Smooth muscle cell of the brain vasculature (primary cell): ENCODE measurements around the gene SIPA1L3.

Source experiments
- DNase-seq: peaks from one replicate; pipeline ENCODE4 v3.0.0-alpha.2; 2012; ENCODE audit warnings: low read depth, low spot score

The SIPA1L3 gene

DNA sequence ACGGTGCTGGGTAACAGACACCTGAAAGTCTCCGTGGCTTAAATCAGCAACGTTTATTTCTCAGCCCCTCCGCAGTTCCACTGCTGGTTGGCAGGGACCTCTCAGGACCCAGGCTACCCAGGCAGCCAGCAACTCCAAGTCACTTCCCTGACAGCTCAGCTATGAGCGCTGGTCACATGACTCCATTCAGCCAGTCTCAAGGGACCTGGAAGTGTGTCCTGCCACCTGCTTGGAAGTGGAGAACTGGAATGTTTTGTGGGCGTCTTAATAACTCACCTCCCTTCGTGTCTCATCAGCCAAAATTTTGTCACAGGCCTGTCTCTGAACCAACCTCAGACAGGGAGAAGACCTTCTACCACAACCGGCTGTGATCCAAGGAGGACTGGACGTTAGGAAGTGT is 244.2 kb downstream of the SIPA1L3 start:
- DNase-seq: no peak

DNA sequence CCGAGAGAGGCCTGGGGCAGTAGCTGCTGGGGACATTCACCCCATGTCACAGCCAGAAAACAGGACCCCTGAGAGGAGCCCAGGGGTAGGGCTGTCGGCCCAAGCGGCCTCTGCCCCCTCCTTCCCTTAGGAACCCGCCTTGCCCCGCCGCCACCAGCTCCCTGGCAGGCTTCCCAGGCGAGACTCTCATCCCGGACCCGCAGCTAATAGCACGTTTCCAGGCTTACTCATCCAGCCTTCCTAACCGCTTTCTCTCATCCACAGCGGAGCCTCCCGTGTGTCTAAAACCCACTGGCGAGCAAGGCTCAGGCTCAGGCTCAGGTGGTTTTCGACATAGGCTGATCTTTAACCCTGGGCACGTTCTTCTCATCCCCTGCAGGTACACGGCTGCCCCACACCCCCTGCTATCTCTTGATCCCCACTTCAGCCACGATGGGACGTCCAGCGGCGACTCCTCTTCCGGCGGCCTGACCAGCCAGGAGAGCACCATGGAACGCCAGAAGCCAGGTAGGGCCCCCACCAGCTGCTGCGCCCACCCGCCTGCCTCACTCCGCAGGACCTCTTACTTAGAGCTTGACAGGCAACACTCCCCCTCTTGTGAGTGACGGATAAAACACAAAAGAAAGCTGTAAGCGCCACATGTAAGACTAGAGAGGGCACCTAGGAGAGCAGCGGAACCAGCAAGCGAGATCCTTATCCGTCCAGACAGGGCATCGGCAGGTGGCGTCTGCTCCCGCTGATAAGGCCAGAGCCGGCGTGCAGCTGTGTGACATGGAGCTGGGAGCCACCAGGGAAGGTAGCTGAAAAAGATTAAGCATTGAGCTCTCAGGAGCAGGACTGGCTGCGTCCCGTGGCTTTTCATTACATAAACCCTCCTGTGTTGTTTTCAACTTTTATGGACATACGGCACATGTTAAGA is 245.7 kb downstream of the SIPA1L3 start:
- DNase-seq: no peak

- DNase-seq: no peak
These were observed 248.4 kb downstream of the SIPA1L3 start for GRCh38 chr19:38155453-38155852.

DNA sequence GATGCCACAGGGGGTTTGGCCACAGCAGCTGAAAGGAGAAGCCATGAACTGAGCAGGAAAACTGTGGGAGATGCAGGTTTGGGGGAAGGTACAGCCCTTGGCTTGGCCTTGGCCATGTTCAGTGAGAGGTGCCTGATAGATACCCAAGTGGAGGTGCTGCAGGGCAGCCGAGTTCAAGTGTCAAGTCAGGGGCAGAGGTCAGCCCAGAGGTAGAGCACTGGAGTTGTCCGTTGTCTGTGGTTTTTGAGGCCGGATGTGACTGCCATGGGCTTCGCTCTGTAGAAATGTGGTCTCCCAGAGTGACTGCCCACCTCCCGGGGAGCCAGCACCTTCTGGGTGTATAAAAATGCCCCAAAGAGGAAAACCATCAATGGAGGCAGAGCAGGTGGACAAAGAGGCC is 251.7 kb downstream of the SIPA1L3 start:
- DNase-seq: no peak

DNA sequence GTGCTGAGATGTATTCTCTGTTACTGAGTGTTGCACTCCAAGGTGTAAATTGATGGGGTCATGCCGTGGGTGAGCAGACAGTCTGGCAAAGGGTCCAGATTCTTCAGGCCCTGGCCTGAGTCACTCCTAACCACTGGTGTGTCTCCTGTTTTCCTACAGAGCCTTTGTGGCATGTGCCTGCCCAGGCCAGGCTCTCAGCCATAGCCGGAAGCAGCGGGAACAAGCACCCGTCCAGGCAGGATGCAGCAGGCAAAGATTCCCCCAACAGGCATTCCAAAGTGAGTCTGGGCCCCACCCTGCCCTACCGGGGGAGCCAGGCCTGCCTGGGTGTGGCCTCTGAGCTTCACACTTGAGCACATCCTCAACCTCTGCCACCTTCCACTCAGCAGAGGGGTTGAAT is 255.1 kb downstream of the SIPA1L3 start:
- DNase-seq: no peak

DNA sequence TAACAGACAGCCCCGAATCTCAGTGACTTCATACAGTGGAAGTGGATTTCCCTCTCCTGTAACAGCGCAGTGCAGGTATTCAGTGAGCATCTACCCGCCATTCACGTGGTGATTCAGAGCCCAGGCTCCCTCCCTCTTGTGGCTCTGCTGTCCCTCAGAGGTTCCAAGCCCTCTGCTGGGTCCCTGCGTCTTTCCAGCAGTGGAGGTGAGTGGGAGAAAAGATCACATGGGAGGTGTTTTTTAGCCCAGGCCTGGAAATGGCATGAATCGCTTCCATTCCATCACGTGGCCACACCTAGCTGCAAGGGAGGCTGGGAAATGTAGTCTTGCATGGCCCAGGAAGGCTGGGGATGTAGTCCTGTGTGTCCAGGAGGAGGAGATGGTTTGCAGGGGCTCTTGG is 255.6 kb downstream of the SIPA1L3 start:
- no peak for DNase-seq

GRCh38 chr19:38163419-38164290 is 256.6 kb downstream of the SIPA1L3 start:
- no peak for DNase-seq

GRCh38 chr19:38164526-38164925 is 257.5 kb downstream of the SIPA1L3 start:
- no peak for DNase-seq

- no peak for DNase-seq
These were observed 258.3 kb downstream of the SIPA1L3 start for GRCh38 chr19:38165335-38165734.

- no peak for DNase-seq
These were observed 261.6 kb downstream of the SIPA1L3 start for GRCh38 chr19:38168637-38169036.

- DNase-seq: no peak
These were observed 263.3 kb downstream of the SIPA1L3 start for GRCh38 chr19:38170334-38170733.

GRCh38 chr19:38172001-38172400 is 265.0 kb downstream of the SIPA1L3 start:
- no peak for DNase-seq

DNA sequence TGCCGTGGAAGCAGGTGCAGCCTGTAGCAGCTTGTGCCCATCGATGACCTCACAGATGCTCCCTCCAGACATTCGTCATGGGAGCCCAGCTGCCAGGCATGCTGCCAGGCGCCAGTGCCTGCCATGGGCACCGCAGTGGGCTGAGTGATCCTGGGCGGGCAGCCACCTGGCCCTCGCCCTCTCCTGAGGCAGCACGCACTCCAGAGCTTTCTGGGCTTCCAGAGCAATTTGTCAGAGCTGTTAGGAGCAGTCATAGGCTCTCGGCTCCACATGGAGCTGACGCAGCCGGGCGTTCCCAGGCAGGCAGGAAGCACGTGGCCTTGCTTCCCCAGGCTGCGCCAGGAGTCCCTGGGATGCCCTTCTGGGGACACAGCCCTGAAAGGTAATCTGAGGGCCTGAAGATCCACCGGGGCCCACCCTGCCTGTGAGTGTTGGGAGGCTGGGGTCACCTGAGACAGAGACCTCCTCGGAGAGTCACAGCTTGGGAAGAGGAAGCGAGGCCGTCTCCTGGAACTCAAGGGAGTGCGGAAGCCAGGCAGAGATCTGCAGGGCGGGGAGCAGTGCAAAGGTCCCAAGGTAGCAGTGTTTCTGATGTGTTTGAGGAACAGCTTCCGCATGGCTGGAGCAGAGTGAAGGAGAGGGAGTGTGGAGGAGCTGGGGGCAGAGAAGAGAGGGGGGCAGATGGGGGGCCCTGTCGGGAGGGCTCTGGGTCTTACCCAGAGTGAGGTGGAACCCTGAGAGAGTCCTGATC is 266.5 kb downstream of the SIPA1L3 start:
- DNase-seq: no peak

DNA sequence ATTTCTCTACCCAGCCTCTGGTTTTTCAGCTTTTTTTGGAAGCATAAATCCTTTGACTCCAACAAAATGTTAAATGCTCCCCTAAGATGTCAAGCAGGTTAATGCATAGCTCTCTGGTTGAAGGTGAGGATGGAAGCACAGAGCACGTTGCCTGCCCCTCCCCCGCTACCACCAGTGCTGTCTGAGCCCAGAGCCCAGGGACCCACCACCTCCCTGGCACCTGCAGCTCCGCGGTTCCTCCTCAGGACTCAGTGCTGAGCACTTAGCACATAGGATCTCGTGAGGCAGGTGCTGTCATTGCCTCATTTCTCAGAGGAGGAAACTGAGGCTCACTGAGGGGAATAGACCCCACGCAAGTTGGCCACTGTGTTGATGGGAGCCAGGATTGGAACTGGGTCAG is 268.4 kb downstream of the SIPA1L3 start:
- no peak for DNase-seq

GRCh38 chr19:38180071-38180470 is 273.1 kb downstream of the SIPA1L3 start:
- no peak for DNase-seq

DNA sequence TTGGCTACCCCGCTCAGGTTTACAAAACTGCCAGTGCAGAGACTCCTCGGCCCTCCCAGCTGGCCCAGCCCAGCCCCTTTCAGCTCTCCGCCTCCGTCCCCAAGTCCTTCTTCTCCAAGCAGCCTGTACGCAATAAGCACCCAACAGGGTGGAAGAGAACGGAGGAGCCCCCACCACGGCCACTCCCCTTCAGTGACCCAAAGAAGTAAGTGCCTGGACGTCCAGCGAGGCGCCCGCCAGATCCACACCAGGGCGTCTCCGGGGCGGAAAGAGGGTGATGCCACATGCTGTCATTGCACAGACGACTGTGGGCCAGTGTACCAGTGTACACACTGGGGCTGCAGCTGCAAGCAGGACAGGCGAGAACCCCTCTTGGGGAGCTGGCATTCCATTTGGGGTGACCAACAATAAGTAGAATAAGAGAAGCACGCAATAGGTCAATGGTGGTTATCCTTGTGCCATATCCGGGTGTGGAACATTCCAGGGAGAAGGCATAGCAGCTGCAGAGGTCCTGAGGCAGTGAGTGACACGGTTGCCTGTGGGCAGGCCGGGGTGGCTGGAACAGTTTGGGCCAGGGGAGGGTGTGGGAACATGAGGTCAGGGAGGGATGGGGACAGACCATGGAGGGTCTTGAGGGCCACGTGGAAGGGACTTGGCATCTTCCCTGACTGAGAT is 275.7 kb downstream of the SIPA1L3 start:
- no peak for DNase-seq

DNA sequence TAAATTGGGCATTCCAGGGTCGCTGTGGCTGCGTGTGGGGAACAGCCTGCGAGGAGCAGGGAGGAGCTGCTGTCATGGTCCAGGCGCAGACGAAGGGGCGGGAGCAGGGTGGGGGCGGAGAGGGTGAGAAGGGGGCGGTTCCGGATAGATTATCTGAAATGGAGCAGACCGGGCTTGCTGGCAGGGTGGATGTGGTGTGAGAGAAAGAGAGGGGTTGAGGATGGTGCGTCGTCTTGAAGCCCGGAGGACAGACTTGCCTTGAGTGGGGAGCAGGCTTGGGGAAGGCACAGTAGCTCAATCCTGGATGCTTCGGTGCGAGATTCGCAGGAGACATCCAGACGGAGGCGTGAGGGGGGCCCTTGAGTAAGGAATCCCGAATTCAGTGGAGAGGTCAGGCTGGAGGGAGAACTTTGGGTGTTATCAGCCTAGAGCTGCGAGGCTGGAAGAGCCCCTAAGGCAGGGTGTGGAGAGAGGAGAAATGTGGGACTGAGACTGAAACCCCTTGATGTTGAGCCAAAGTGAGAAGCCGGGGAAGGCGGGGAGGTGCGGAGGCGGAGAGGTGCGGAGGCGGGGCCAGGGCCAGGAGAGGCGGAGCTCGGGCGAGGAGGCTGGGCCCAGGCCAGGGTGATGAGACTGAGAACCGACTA is 276.4 kb downstream of the SIPA1L3 start:
- DNase-seq: no peak

- no peak for DNase-seq
These were observed 277.8 kb downstream of the SIPA1L3 start for GRCh38 chr19:38184815-38185214.

DNA sequence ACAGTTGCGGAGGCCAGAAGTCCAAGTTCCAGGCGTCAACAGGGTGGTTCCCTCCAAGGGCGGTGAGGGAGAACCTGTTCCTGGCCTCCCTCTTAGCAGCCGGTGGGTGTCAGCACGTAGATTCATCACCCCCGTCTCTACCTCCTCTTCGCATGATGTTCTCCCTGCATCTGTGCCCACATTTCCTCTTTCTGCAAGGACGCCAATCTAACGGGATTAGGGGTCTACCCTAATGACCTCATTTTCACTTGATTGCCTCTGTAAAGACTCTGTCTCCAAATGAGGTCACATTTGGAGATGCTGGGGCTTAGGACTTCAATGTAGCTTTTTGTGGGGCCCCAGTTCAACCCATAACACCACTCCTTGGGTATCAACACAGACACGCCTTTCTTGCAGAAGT is 278.6 kb downstream of the SIPA1L3 start:
- DNase-seq: no peak

GRCh38 chr19:38190061-38190460 is 283.1 kb downstream of the SIPA1L3 start:
- no peak for DNase-seq

DNA sequence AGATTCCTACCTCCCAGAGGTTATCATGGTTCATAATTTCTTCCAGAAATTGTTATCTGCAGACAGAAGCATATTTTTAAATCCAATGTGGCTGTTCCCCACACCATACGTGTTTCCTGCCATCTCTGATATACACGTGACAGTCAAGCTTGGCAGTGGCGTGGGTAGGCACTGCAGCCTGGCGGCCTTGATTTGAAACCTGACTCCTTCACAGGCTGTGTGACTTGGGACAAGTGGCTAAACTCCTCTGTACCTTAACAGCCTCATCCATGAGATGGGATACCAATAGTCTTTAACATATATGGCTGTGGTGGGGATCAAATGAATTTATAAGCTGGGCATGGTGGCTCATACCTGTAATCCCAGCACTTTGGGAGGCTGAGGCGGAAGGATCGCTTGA is 283.8 kb downstream of the SIPA1L3 start:
- no peak for DNase-seq
